ENCODE results near the gene TRIM64.
"Not testable (repeated sequence)": the region's sequence is repeated elsewhere in the genome, so short reads cannot be mapped to it uniquely, and the experiment has no call there.

DNA sequence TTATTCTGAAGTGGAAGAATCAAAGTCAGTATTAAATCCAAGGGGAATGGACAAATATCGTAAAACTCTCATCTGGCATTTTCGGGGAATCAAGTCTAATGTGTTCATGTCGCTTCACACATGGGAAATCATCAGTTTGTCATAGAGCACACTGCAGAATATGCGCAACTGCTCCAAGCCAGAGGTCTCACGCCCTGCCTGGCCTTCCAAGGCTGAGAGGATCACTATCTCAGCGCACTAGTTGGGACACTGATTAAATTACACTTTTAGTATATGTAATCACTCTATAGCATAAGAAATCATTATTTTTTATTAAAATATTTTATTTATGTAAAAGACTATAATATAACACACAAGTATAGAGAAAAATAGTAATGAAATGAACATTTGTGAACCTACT, 5.0 kb upstream of the TRIM64 start:
- TF ChIP-seq, protein P1, sequence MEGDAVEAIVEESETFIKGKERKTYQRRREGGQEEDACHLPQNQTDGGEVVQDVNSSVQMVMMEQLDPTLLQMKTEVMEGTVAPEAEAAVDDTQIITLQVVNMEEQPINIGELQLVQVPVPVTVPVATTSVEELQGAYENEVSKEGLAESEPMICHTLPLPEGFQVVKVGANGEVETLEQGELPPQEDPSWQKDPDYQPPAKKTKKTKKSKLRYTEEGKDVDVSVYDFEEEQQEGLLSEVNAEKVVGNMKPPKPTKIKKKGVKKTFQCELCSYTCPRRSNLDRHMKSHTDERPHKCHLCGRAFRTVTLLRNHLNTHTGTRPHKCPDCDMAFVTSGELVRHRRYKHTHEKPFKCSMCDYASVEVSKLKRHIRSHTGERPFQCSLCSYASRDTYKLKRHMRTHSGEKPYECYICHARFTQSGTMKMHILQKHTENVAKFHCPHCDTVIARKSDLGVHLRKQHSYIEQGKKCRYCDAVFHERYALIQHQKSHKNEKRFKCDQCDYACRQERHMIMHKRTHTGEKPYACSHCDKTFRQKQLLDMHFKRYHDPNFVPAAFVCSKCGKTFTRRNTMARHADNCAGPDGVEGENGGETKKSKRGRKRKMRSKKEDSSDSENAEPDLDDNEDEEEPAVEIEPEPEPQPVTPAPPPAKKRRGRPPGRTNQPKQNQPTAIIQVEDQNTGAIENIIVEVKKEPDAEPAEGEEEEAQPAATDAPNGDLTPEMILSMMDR (IDR thresholded peaks at IDR 0.05; ENCODE audit: low read depth, low read length): not testable (repeated sequence)
- TF ChIP-seq, protein P2, sequence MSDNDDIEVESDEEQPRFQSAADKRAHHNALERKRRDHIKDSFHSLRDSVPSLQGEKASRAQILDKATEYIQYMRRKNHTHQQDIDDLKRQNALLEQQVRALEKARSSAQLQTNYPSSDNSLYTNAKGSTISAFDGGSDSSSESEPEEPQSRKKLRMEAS (IDR thresholded peaks at IDR 0.05; ENCODE audit: low read depth, low read length): not testable (repeated sequence)

Measured in NB4 (cell line).